A549 (cell line): ENCODE measurements around the gene MSMO1. TPM values are rescaled to one million over a fixed set of nuclear protein-coding genes. Genes with fewer than 3 reads are reported as not detected.

ENCODE experiments used
- ATAC-seq, 2 experiments: fragments of 200-7000 bp in 1 of 2; fragments of >200 bp in 1 of 2; cut with Nextera tagmentation in 1 of 2; cut with Tn5 transposase in 1 of 2; 3 replicates each; pipeline versions ENCODE4 v1.8.0 to v1.9.1; 2018 to 2020; ENCODE audit warnings: mild to moderate bottlenecking in 1 of 2, moderate library complexity in 1 of 2
- CTCF ChIA-PET: fragments of 300-600 bp; sonication (Branson Sonifier 250); formaldehyde crosslinking; extraction: SDS; loops from one replicate; lab custom pipeline; 2021; ENCODE audit warnings: antibody characterized with exemption, inconsistent platforms; lab: Yijun Ruan, JAX
- POLR2A ChIA-PET: fragments of 350-600 bp; formaldehyde crosslinking; extraction: SDS; loops from one replicate; lab custom pipeline; 2021; ENCODE audit warnings: antibody characterized with exemption, inconsistent platforms; lab: Yijun Ruan, JAX
- DNase-seq, 2 experiments: peaks; one replicate each; pipeline versions ENCODE4 v3.0.0 to v3.0.0-alpha.2; 2011 to 2016; ENCODE audit warnings: low read depth in 1 of 2, low spot score in 1 of 2
- FAIRE-seq: peaks from 2 replicates; lab custom pipeline; 2011; peaks lifted over from hg19 to GRCh38; lab: Jason Lieb, UNC
- H3K27ac ChIP-seq, 2 experiments: fragments of >200 bp; sonication (Bioruptor Twin); formaldehyde crosslinking; 3 replicates each; pipeline ENCODE4 v1.5.1; 2016 to 2017
- H3K4me1 ChIP-seq: fragments of >200 bp; sonication (Bioruptor Twin); formaldehyde crosslinking; 3 replicates; pipeline ENCODE4 v1.6.1; 2016
- H3K4me2 ChIP-seq: fragments of >200 bp; sonication (Bioruptor Twin); formaldehyde crosslinking; 3 replicates; pipeline ENCODE4 v1.6.1; 2016
- H3K4me3 ChIP-seq: fragments of >200 bp; sonication (Bioruptor Twin); formaldehyde crosslinking; 3 replicates; pipeline ENCODE4 v1.5.1; 2016
- H3K9me3 ChIP-seq: fragments of >200 bp; sonication (Bioruptor Twin); formaldehyde crosslinking; 3 replicates; pipeline ENCODE4 v1.6.1; 2016
- CEBPB ChIP-seq, 2 experiments: fragments of >200 bp in 1 of 2; sonication (Bioruptor Twin) in 1 of 2; formaldehyde crosslinking in 1 of 2; IDR thresholded peaks; 2 replicates each; pipeline ENCODE4 v1.6.1; 2012 to 2016
- ESRRA ChIP-seq: fragments of 150-350 bp; IDR thresholded peaks from 2 replicates; pipeline ENCODE4 v1.6.1; 2014; ENCODE audit warnings: mild to moderate bottlenecking, low read length, borderline replicate concordance
- FOSL2 ChIP-seq, 2 experiments: fragments of 450-650 bp in 1 of 2; fragments of >200 bp in 1 of 2; sonication (Bioruptor Twin) in 1 of 2; formaldehyde crosslinking; IDR thresholded peaks; 2 replicates each; pipeline versions ENCODE4 v1.5.0 to v1.6.1; 2016 to 2020; ENCODE audit warnings: mild to moderate bottlenecking in 1 of 2, moderate library complexity in 1 of 2
- FOXS1 ChIP-seq: fragments of 250-450 bp; sonication (Bioruptor Pico); IDR thresholded peaks from 2 replicates; pipeline ENCODE4 v1.5.0; 2020; ENCODE audit warnings: mild to moderate bottlenecking, moderate library complexity
- GATA3 ChIP-seq: IDR thresholded peaks from 2 replicates; pipeline ENCODE4 v1.6.1; 2012; ENCODE audit warnings: borderline replicate concordance
- HDAC2 ChIP-seq: fragments of 200-600 bp; sonication (generic); IDR thresholded peaks from 2 replicates; pipeline ENCODE4 v1.6.1; 2016
- MAFK ChIP-seq: fragments of 450-650 bp; IDR thresholded peaks from 2 replicates; pipeline ENCODE4 v1.6.1; 2014; ENCODE audit not compliant: partially characterized antibody
- RCOR1 ChIP-seq: fragments of 150-350 bp; IDR thresholded peaks from 2 replicates; pipeline ENCODE4 v1.6.1; 2014; ENCODE audit warnings: antibody characterized with exemption, low read length, low read depth
- RFX5 ChIP-seq: fragments of 450-650 bp; IDR thresholded peaks from 2 replicates; pipeline ENCODE4 v1.7.1; 2014; ENCODE audit warnings: antibody characterized with exemption, mild to moderate bottlenecking, moderate library complexity
- SMC3 ChIP-seq: fragments of >200 bp; sonication (Bioruptor Twin); formaldehyde crosslinking; IDR thresholded peaks from 3 replicates; pipeline ENCODE4 v1.6.1; 2018; ENCODE audit warnings: inconsistent platforms
- ZSCAN20 ChIP-seq: fragments of 250-450 bp; sonication (Bioruptor Pico); IDR thresholded peaks from 2 replicates; pipeline ENCODE4 v1.8.0; 2022; ENCODE audit warnings: mild to moderate bottlenecking, moderate library complexity
- WGBS: methylation state at CpG from one replicate; pipeline ENCODE4 v1.1.6; 2017; ENCODE audit errors: missing lambda C conversion rate; 5-methylcytosine and 5-hydroxymethylcytosine counted together
- polyA plus RNA-seq, 4 experiments: library from polyadenylated mRNA; depleted of rRNA in 3 of 4; stranded (reverse); fragments of >200 nt; fragmentation: RNase III in 1 of 4; extraction: RNeasy Plus Mini Kit Qiagen cat#74134 plus additional on column Dnase treatment in 1 of 4; gene quantifications; 2 replicates in 3 of 4; 3 replicates in 1 of 4; pipeline ENCODE4 v1.2.3, GENCODE V29; 2011 to 2017
- TF ChIP-seq, protein P1 (sequence below): fragments of 250-450 bp; sonication (Bioruptor Pico); IDR thresholded peaks from 2 replicates; pipeline ENCODE4 v1.5.0; 2021; ENCODE audit warnings: mild to moderate bottlenecking, moderate library complexity, borderline replicate concordance
- TF ChIP-seq, protein P2 (sequence below): IDR thresholded peaks from 2 replicates; pipeline ENCODE4 v1.6.1; 2012

MSMO1 gene
- polyA plus RNA-seq, 2 of the 4 experiments (the other 2 are of a cell fraction), result 32.3 to 37.2 TPM

DNA sequence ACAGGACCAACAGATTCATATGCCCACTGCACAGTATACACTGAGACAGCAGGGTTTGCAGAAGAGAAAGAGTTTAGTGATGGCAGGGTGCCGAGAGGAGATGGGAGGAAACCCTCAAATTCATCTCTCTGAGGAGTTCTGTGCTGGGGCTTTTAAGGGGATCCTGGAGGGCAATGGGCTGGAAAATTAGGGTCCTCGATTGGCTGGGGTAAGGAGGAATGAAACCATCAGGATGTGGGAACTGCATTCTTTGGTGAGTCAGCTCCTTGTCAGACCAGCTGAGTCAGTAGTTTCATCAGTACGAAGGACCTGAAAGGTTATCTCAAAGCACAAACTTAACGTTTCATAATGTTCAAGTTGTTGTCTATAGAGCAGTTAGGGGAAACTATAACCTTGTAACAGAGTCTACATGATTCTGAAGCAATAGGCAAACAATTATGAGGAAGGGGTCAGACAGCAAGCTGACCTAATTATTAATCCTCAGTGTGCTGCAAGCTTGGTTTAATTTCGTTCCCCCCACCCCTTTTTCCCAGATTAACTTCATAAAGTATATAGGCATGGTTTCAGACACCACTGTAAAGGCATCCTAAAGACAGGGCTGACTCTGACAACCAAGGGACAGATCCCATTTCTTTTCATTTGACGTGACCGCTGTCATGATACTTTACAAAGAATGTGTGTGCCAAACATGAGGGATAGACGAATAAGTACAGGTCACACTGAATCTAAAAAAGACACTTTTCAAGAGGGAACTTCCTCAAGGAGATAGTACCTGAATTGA lies 1.5 kb upstream of the MSMO1 start:
- peak in 1 of 2 experiments; percentile 18 for DNase-seq
- 51% methylated on average over 8 of the region's 8 CpGs for WGBS
- ChIA-PET POLR2A (no interaction called here), CTCF (no interaction called here)
- H3K4me2 ChIP-seq, result peak overlapping the region; percentile 71
- H3K27ac ChIP-seq, result peak overlapping the region; percentile 77 to 85; a peak in 5 of 6 replicates
- no peak overlapping the region; the same call in 2 of the 3 replicates for H3K4me3 ChIP-seq
- ATAC-seq, result no peak
- TF ChIP-seq ESRRA, result no peak
- TF ChIP-seq SMC3, result no peak
- no peak for TF ChIP-seq CEBPB (IDR thresholded peaks at IDR 0.05)
- no peak for TF ChIP-seq RFX5
- TF ChIP-seq MAFK, result peak; percentile 76
- H3K9me3 ChIP-seq, result no peaks in the 10 kb centered on the region
- FAIRE-seq, result no peak
- H3K4me1 ChIP-seq, result peaks cover 22% of the 10 kb centered on the region; the same call in 2 of the 3 replicates

DNA sequence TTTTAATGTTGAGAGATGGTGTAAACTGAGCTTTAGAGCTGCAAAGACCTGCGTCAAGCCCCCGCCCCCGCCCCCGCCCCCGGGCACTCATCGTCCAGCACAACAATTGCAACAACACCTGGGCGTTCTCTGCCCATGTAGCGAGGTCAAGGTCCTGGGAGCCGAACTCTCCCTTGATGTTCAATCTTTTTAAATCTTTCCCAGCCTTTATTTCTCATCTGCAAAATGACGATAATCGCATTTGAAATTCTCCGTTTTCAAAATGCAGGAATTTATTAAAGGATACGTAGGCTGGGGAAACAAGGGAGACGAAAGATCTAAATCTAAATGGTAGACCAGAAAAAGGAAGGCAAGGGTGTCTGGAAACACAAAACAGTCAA lies 648 bp upstream of the MSMO1 start:
- ChIA-PET POLR2A (interaction anchor here (0.7 kb wide), 1 partner anchor 12 kb away, joined by 3 read pairs; no protein-coding TSS in a partner anchor), CTCF (interaction anchor here (1.1 kb wide), 1 partner anchor 196 kb away, joined by 3 read pairs; no protein-coding TSS in a partner anchor)
- TF ChIP-seq, protein P1, sequence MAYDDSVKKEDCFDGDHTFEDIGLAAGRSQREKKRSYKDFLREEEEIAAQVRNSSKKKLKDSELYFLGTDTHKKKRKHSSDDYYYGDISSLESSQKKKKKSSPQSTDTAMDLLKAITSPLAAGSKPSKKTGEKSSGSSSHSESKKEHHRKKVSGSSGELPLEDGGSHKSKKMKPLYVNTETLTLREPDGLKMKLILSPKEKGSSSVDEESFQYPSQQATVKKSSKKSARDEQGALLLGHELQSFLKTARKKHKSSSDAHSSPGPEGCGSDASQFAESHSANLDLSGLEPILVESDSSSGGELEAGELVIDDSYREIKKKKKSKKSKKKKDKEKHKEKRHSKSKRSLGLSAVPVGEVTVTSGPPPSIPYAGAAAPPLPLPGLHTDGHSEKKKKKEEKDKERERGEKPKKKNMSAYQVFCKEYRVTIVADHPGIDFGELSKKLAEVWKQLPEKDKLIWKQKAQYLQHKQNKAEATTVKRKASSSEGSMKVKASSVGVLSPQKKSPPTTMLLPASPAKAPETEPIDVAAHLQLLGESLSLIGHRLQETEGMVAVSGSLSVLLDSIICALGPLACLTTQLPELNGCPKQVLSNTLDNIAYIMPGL (CRISPR knock-in tag), result no peak
- TF ChIP-seq ESRRA, result no peak
- no peak for TF ChIP-seq GATA3
- TF ChIP-seq FOXS1 (CRISPR knock-in tag), result no peak
- no peak for TF ChIP-seq MAFK
- DNase-seq (peak in 1 of 2 experiments; percentile 14), FAIRE-seq (no peak), ATAC-seq (peak; percentile 17 to 41; a peak in 2 of 6 replicates)
- WGBS, result 3% methylated on average over 10 of the region's 14 CpGs
- Histone ChIP-seq H3K4me3 (peak overlapping the region; percentile 58), H3K27ac (peak overlapping the region; percentile 77 to 85), H3K4me1 (peaks cover 22% of the 10 kb centered on the region; the same call in 2 of the 3 replicates), H3K4me2 (peak overlapping the region; percentile 71), H3K9me3 (no peaks in the 10 kb centered on the region)

DNA sequence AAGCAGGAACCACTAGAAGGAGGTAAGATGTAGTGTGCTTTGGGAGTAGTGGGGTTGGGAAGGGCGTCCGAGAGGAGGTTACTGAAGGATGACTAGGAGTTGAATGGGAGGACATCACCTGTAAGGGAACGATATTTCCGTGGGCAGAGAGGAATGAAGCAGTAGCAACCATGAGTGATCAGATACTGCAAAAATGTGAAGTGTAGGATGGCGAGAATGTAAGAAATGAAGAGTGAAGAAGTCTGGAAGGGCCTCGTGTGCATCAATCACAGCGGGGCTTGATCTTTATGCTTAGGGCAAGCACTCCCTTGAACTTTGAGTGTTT lies 594 bp downstream of the MSMO1 start:
- ATAC-seq, result no peak
- DNase-seq, result peak in 1 of 2 experiments; percentile 11
- Histone ChIP-seq H3K27ac (peak overlapping the region; percentile 75 to 88), H3K4me1 (peaks cover 22% of the 10 kb centered on the region; the same call in 2 of the 3 replicates), H3K4me2 (peak overlapping the region; percentile 78), H3K4me3 (peak overlapping the region; percentile 72), H3K9me3 (no peaks in the 10 kb centered on the region)
- 0% methylated on average over 7 of the region's 7 CpGs for WGBS
- FAIRE-seq, result no peak
- CTCF ChIA-PET, result no interaction called here
- POLR2A ChIA-PET, result no interaction called here
- no peak for TF ChIP-seq ZSCAN20 (CRISPR knock-in tag)
- TF ChIP-seq RCOR1, result no peak

- peak overlapping the region in 1 of 2 experiments; percentile 88; a peak in 3 of 6 replicates for H3K27ac ChIP-seq
- H3K9me3 ChIP-seq, result no peaks in the 10 kb centered on the region
- H3K4me3 ChIP-seq, result peak overlapping the region; percentile 72
- TF ChIP-seq FOSL2 (IDR thresholded peaks at IDR 0.05) (no peak), FOSL2 (CRISPR knock-in tag; IDR thresholded peaks at IDR 0.05) (no peak), HDAC2 (no peak), ZSCAN20 (CRISPR knock-in tag) (no peak), MAFK (no peak)
- TF ChIP-seq, protein P2, sequence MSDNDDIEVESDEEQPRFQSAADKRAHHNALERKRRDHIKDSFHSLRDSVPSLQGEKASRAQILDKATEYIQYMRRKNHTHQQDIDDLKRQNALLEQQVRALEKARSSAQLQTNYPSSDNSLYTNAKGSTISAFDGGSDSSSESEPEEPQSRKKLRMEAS, result no peak
- ChIA-PET POLR2A (no interaction called here), CTCF (no interaction called here)
- DNase-seq (no peak), FAIRE-seq (no peak), ATAC-seq (no peak)
- 31% methylated on average over 4 of the region's 4 CpGs for WGBS
- H3K4me2 ChIP-seq, result peak overlapping the region; percentile 78
- peaks cover 22% of the 10 kb centered on the region; the same call in 2 of the 3 replicates for H3K4me1 ChIP-seq
Measured at GRCh38 chr4:165328708-165329107, 1.2 kb downstream of the MSMO1 start.
